K562 (cell line): ENCODE results near the gene CEP170. TPM values are rescaled to one million over a fixed set of nuclear protein-coding genes. Genes with fewer than 3 reads are reported as not detected.

Experiments used
- ATAC-seq: fragments of 200-7000 bp; cut with Tn5 transposase; 3 replicates; pipeline ENCODE4 v1.9.1; 2020; ENCODE audit warnings: moderate library complexity
- BruUV-seq: library from RNA; stranded (reverse); fragments of 400-500 nt; replicated peaks from 2 replicates; lab custom pipeline; 2021; lab: Mats Ljungman, UMichigan
- CTCF ChIA-PET: fragments of 300-600 bp; formaldehyde crosslinking; extraction: SDS; loops from one replicate; lab custom pipeline; 2021; ENCODE audit warnings: low intra/inter-chr PET ratio; lab: Yijun Ruan, JAX
- POLR2A ChIA-PET: fragments of 300-600, 350-650 bp; sonication (Branson Sonifier 250); formaldehyde crosslinking; extraction: SDS; loops from one replicate; lab custom pipeline; 2021; ENCODE audit warnings: antibody characterized with exemption, inconsistent platforms; lab: Yijun Ruan, JAX
- DNase-seq, 4 experiments: peaks; one replicate each; pipeline versions ENCODE4 v3.0.0 to v3.0.0-alpha.2; 2011 to 2018; ENCODE audit warnings: low spot score in 3 of 4, mixed read lengths in 3 of 4; ENCODE audit errors: extremely low read depth in 1 of 4
- FAIRE-seq: peaks from 2 replicates; lab custom pipeline; 2011; peaks lifted over from hg19 to GRCh38; lab: Jason Lieb, UNC
- H2AFZ ChIP-seq: 2 replicates; pipeline ENCODE4 v1.6.0; 2011; ENCODE audit warnings: low read depth, low read length, control low read depth, inconsistent platforms
- H3K27ac ChIP-seq: fragments of 200-600 bp; 3 replicates; pipeline ENCODE4 v1.8.0; 2011; ENCODE audit warnings: low read depth, mild to moderate bottlenecking, control low read depth, inconsistent platforms, low read length, moderate library complexity, mixed read lengths; ENCODE audit errors: extremely low read depth
- H3K27me3 ChIP-seq, 2 experiments: fragments of 300-600 bp in 1 of 2; 2 replicates in 1 of 2; 3 replicates in 1 of 2; pipeline versions ENCODE4 v1.6.0 to v1.8.0; 2011; ENCODE audit warnings: inconsistent platforms in 2 of 2, low read length in 2 of 2, mild to moderate bottlenecking in 1 of 2, mixed read lengths in 1 of 2, moderate library complexity in 1 of 2; ENCODE audit not compliant: control insufficient read depth in 2 of 2, insufficient read depth in 2 of 2
- H3K36me3 ChIP-seq: fragments of 300-600 bp; 3 replicates; pipeline ENCODE4 v1.8.0; 2011; ENCODE audit warnings: mild to moderate bottlenecking, low read length, inconsistent platforms; ENCODE audit not compliant: control insufficient read depth, insufficient read depth
- H3K4me1 ChIP-seq, 2 experiments: fragments of 200-600 bp in 1 of 2; replicated peaks in 1 of 2; 2 replicates in 1 of 2; 3 replicates in 1 of 2; pipeline versions ENCODE4 v1.5.1 to v1.8.0; 2011; ENCODE audit warnings: inconsistent platforms in 2 of 2, low read length in 2 of 2, mild to moderate bottlenecking in 1 of 2, mixed read lengths in 1 of 2, moderate library complexity in 1 of 2; ENCODE audit not compliant: control insufficient read depth in 2 of 2, insufficient read depth in 2 of 2
- H3K4me2 ChIP-seq: 2 replicates; pipeline ENCODE4 v1.6.1; 2011; ENCODE audit warnings: low read length, control low read depth, inconsistent platforms, mixed read lengths; ENCODE audit not compliant: insufficient read depth
- H3K4me3 ChIP-seq: fragments of 200-600 bp; sonication (generic), shearing (Covaris generic); 2 replicates; pipeline ENCODE4 v1.5.1; 2016; ENCODE audit warnings: control low read depth, inconsistent platforms
- H3K79me2 ChIP-seq: fragments of 200-600 bp; 3 replicates; pipeline ENCODE4 v1.8.0; 2011; ENCODE audit warnings: low read length, inconsistent platforms; ENCODE audit not compliant: control insufficient read depth, insufficient read depth
- H3K9ac ChIP-seq, 2 experiments: 2 replicates each; pipeline versions ENCODE4 v1.6.0 to v1.6.1; 2011; ENCODE audit warnings: low read depth in 2 of 2, low read length in 2 of 2, control low read depth in 1 of 2, inconsistent platforms in 1 of 2, mild to moderate bottlenecking in 1 of 2, mixed read lengths in 1 of 2; ENCODE audit not compliant: insufficient read depth in 1 of 2
- H3K9me1 ChIP-seq: one replicate; pipeline ENCODE4 v1.6.0; 2011; ENCODE audit warnings: inconsistent platforms, mild to moderate bottlenecking, low read length, moderate library complexity; ENCODE audit not compliant: control insufficient read depth, insufficient read depth
- H3K9me3 ChIP-seq: replicated peaks from 2 replicates; pipeline ENCODE4 v1.5.1; 2011; ENCODE audit warnings: low read depth, low read length, inconsistent platforms; ENCODE audit not compliant: control insufficient read depth, insufficient read depth
- H4K20me1 ChIP-seq: replicated peaks from 2 replicates; pipeline ENCODE4 v1.6.1; 2011; ENCODE audit warnings: low read length, inconsistent platforms, mixed read lengths; ENCODE audit not compliant: control insufficient read depth, insufficient read depth
- DMBX1 ChIP-seq: fragments of 250-450 bp; sonication (Bioruptor Pico); IDR thresholded peaks from 2 replicates; pipeline ENCODE4 v1.8.0; 2022; ENCODE audit warnings: inconsistent platforms, mild to moderate bottlenecking, moderate library complexity, borderline replicate concordance
- ETV5 ChIP-seq: sonication (generic); formaldehyde crosslinking; IDR thresholded peaks from 2 replicates; pipeline ENCODE4 v1.4.0; 2020; ENCODE audit warnings: low read depth, mild to moderate bottlenecking, missing genetic modification reagents
- GABPA ChIP-seq: fragments of 200-800 bp; sonication (Bioruptor generic); conservative IDR thresholded peaks from 2 replicates; pipeline ENCODE4 v1.6.1; 2016; ENCODE audit warnings: low read depth, missing genetic modification characterization, missing compliant biosample characterization
- GTF3C2 ChIP-seq: IDR thresholded peaks from 3 replicates; pipeline ENCODE4 v1.6.1; 2011; ENCODE audit warnings: borderline replicate concordance, mild to moderate bottlenecking, moderate library complexity; ENCODE audit not compliant: insufficient read length; ENCODE audit errors: extremely low read depth
- HBP1 ChIP-seq: fragments of 450-650 bp; formaldehyde crosslinking; IDR thresholded peaks from 2 replicates; pipeline ENCODE4 v1.4.0; 2022; ENCODE audit warnings: missing genetic modification characterization
- POLR2G ChIP-seq: fragments of 200-400 bp; formaldehyde crosslinking; IDR thresholded peaks from 2 replicates; pipeline ENCODE4 v1.6.1; 2017; ENCODE audit warnings: low read depth, mild to moderate bottlenecking, antibody characterized with exemption, low read length, moderate library complexity
- TBP ChIP-seq: optimal IDR thresholded peaks from 2 replicates; pipeline ENCODE3; 2011; ENCODE audit warnings: low read depth, low read length, improper control_type of control experiment
- ZBTB17 ChIP-seq: fragments of 450-650 bp; formaldehyde crosslinking; IDR thresholded peaks from 2 replicates; pipeline ENCODE4 v1.4.0; 2020; ENCODE audit warnings: mild to moderate bottlenecking
- WGBS: fragments of 100-300 bp; shearing (Covaris generic); methylation state at CpG from one replicate; pipeline ENCODE4 v1.1.6; 2016; ENCODE audit warnings: low coverage, mixed read lengths; ENCODE audit not compliant: insufficient coverage; ENCODE audit errors: missing lambda C conversion rate; 5-methylcytosine and 5-hydroxymethylcytosine counted together
- in situ Hi-C: fragments of 300-500 bp; cut with MboI; formaldehyde crosslinking; loops from 4 replicates; pipeline ENCODE4 v1.15.0; 2018; ENCODE audit warnings: inconsistent platforms, mixed read lengths
- intact Hi-C: fragments of 100-400 bp; cut with micrococcal nuclease; formaldehyde crosslinking; loops from 2 replicates; pipeline ENCODE4 v1.14.2; 2022
- polyA plus RNA-seq, 8 experiments: library from polyadenylated mRNA; depleted of rRNA in 4 of 8; stranded (reverse) in 5 of 8; unstranded in 3 of 8; fragments of >200 nt; fragmentation: Nextera tagmentation in 2 of 8; fragmentation: Illumina TruSeq in 1 of 8; extraction: Ambion mirVana in 2 of 8; extraction: Trizol in 1 of 8; gene quantifications; 2 replicates each; pipeline versions ENCODE4 v1.2.1 to v1.2.3, GENCODE V29; 2011 to 2014; ENCODE audit warnings: inconsistent platforms in 1 of 8, missing spikeins in 1 of 8
- total RNA-seq, 7 experiments: library from RNA; depleted of rRNA in 6 of 7; stranded (reverse); fragments of >200 nt in 6 of 7; fragmentation: Illumina TruSeq in 2 of 7; extraction: Trizol in 2 of 7; gene quantifications; 2 replicates each; pipeline versions ENCODE4 v1.2.1 to v1.2.3, GENCODE V29; 2011 to 2021; ENCODE audit warnings: low replicate concordance in 1 of 7
- TF ChIP-seq, protein P1 (sequence below): sonication (generic); formaldehyde crosslinking; IDR thresholded peaks from 2 replicates; pipeline ENCODE4 v1.4.0; 2020; ENCODE audit warnings: mild to moderate bottlenecking, missing genetic modification reagents

Gene CEP170
- total and polyA plus RNA-seq, 9 of the 15 experiments (the other 6 are each of a cell fraction or from before 2014, with no cell fraction given) = 22.6 to 110 (median 68.5) TPM

DNA sequence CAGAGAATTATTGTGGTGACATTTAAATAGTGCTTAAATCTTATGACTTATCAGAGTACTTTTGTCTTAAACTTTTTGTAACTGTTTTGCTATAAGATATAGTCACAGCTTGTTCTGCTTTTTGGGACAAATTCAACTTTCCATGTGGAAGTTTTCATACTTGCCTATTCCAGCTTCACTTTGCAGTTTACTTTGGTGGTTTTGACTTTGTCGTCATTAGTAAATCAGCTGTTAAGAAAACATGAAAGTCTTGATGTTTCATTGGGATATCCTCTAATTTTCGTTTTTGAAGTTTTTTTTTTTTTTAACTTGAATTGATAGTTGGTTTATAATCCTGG is 32.0 kb upstream of the CEP170 start:
- in situ Hi-C loops = no loop called here
- ChIA-PET POLR2A (interaction anchor here (0.6 to 1.2 kb wide), 5 partner anchors 8 to 1080 kb away, joined by 3 to 5 read pairs (median 3); no protein-coding TSS in a partner anchor), CTCF (no interaction called here)
- Histone ChIP-seq H3K4me2 (no peak overlapping the region), H3K27me3 (no peaks in the 10 kb centered on the region), H2AFZ (no peak overlapping the region), H3K27ac (no peak overlapping the region), H3K9ac (no peak overlapping the region), H4K20me1 (no peaks in the 10 kb centered on the region), H3K9me3 (no peaks in the 10 kb centered on the region), H3K36me3 (peaks cover 15% of the 10 kb centered on the region; the same call in 2 of the 3 replicates), H3K4me3 (no peak overlapping the region), H3K9me1 (no peaks in the 10 kb centered on the region), H3K4me1 (peaks cover 0 to 5% of the 10 kb centered on the region in 2 experiments; a peak in 2 of 5 replicates), H3K79me2 (no peaks in the 10 kb centered on the region)
- FAIRE-seq = no peak
- no peak for TF ChIP-seq GABPA
- TF ChIP-seq, protein P1, sequence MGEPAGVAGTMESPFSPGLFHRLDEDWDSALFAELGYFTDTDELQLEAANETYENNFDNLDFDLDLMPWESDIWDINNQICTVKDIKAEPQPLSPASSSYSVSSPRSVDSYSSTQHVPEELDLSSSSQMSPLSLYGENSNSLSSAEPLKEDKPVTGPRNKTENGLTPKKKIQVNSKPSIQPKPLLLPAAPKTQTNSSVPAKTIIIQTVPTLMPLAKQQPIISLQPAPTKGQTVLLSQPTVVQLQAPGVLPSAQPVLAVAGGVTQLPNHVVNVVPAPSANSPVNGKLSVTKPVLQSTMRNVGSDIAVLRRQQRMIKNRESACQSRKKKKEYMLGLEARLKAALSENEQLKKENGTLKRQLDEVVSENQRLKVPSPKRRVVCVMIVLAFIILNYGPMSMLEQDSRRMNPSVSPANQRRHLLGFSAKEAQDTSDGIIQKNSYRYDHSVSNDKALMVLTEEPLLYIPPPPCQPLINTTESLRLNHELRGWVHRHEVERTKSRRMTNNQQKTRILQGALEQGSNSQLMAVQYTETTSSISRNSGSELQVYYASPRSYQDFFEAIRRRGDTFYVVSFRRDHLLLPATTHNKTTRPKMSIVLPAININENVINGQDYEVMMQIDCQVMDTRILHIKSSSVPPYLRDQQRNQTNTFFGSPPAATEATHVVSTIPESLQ (CRISPR knock-in tag) = no peak
- TF ChIP-seq ETV5 (CRISPR knock-in tag) = no peak
- no peak for TF ChIP-seq TBP
- no peak for TF ChIP-seq DMBX1
- no peak for TF ChIP-seq GTF3C2
- TF ChIP-seq POLR2G = no peak
- TF ChIP-seq HBP1 (CRISPR knock-in tag) = no peak
- TF ChIP-seq ZBTB17 = no peak
- BruUV-seq = no TSS peak
- WGBS = 41% methylated on average over 2 of the region's 2 CpGs
- intact Hi-C loops = no loop called here
- no peak for DNase-seq
- ATAC-seq = no peak
